PC-3 (cell line): ENCODE results near the gene COL1A1. TPM values are rescaled to one million over a fixed set of nuclear protein-coding genes. Genes with fewer than 3 reads are reported as not detected.

Experiments
- ATAC-seq: fragments of 200-7000 bp; cut with Tn5 transposase; 2 replicates; pipeline ENCODE4 v1.9.1; 2020; ENCODE audit warnings: mild to moderate bottlenecking, moderate library complexity
- BruUV-seq: library from RNA; stranded (reverse); fragments of 400-500 nt; replicated peaks from 2 replicates; lab custom pipeline; 2021; lab: Mats Ljungman, UMichigan
- CTCF ChIA-PET: fragments of 300-600 bp; sonication (Branson Sonifier 250); formaldehyde crosslinking; loops from one replicate; lab custom pipeline; 2022; ENCODE audit warnings: antibody characterized with exemption; lab: Charles Lee
- POLR2A ChIA-PET: fragments of 300-600 bp; sonication (Branson Sonifier 250); formaldehyde crosslinking; loops from one replicate; lab custom pipeline; 2022; ENCODE audit warnings: antibody characterized with exemption; ENCODE audit not compliant: unreplicated experiment; lab: Charles Lee
- DNase-seq: peaks from one replicate; pipeline ENCODE4 v3.0.0-alpha.2; 2015
- H2AFZ ChIP-seq: fragments of 300-600 bp; sonication (generic); 2 replicates; pipeline ENCODE4 v1.6.0; 2016; ENCODE audit warnings: antibody characterized with exemption, low read length
- H3F3A ChIP-seq: fragments of 300-600 bp; sonication (generic); one replicate; pipeline ENCODE4 v1.6.0; 2017; ENCODE audit warnings: antibody characterized with exemption, low read length, control low read depth, mild to moderate bottlenecking; ENCODE audit not compliant: unreplicated experiment
- H3K27ac ChIP-seq: fragments of 300-600 bp; sonication (generic); 2 replicates; pipeline ENCODE4 v1.5.1; 2016; ENCODE audit warnings: mild to moderate bottlenecking, low read length
- H3K27me3 ChIP-seq: fragments of 300-600 bp; sonication (generic); 2 replicates; pipeline ENCODE4 v1.6.1; 2016; ENCODE audit warnings: low read length, mixed read lengths
- H3K36me3 ChIP-seq: fragments of 300-600 bp; sonication (generic); 2 replicates; pipeline ENCODE4 v1.6.1; 2016; ENCODE audit warnings: low read depth, mixed run types, low read length, mixed read lengths
- H3K4me1 ChIP-seq: fragments of 300-600 bp; sonication (generic); 2 replicates; pipeline ENCODE4 v1.5.1; 2016; ENCODE audit warnings: low read length; ENCODE audit not compliant: insufficient read depth
- H3K4me2 ChIP-seq: fragments of 300-600 bp; sonication (generic); 2 replicates; pipeline ENCODE4 v1.6.0; 2016; ENCODE audit warnings: low read length
- H3K4me3 ChIP-seq: fragments of 300-600 bp; sonication (generic); 2 replicates; pipeline ENCODE4 v1.5.1; 2016; ENCODE audit warnings: mild to moderate bottlenecking, low read length, mixed read lengths
- H3K79me2 ChIP-seq: fragments of 300-600 bp; sonication (generic); 2 replicates; pipeline ENCODE4 v1.6.1; 2017; ENCODE audit warnings: low read length, mixed read lengths
- H3K9ac ChIP-seq: fragments of 300-600 bp; sonication (generic); 2 replicates; pipeline ENCODE4 v1.6.0; 2016; ENCODE audit warnings: mild to moderate bottlenecking, low read length
- H3K9me2 ChIP-seq: fragments of 300-600 bp; sonication (generic); replicated peaks from 2 replicates; pipeline ENCODE4 v1.6.1; 2016; ENCODE audit warnings: mixed run types, low read length, mixed read lengths
- H3K9me3 ChIP-seq: fragments of 300-600 bp; sonication (generic); 2 replicates; pipeline ENCODE4 v1.6.1; 2016; ENCODE audit warnings: low read length, mixed read lengths
- H4K20me1 ChIP-seq: fragments of 300-600 bp; sonication (generic); 2 replicates; pipeline ENCODE4 v1.6.1; 2016; ENCODE audit warnings: low read length, mixed read lengths
- EZH2 ChIP-seq: fragments of 300-600 bp; sonication (generic); IDR thresholded peaks from one replicate; pipeline ENCODE4 v1.6.1; 2017; ENCODE audit warnings: antibody characterized with exemption, mild to moderate bottlenecking, low read length; ENCODE audit not compliant: unreplicated experiment
- EZH2phosphoT487 ChIP-seq: fragments of 300-600 bp; sonication (generic); IDR thresholded peaks from 2 replicates; pipeline ENCODE4 v1.6.1; 2018; ENCODE audit warnings: mild to moderate bottlenecking, antibody characterized with exemption, low read length, borderline replicate concordance
- intact Hi-C: fragments of 100-400 bp; cut with micrococcal nuclease; formaldehyde crosslinking; loops from 2 replicates; pipeline ENCODE4 v1.9.0; 2023
- total RNA-seq: library from RNA; depleted of rRNA; stranded (reverse); fragments of >200 nt; gene quantifications from 2 replicates; pipeline ENCODE4 v1.2.3, GENCODE V29; 2014
- TF ChIP-seq, protein P1 (sequence below): fragments of 300-600 bp; sonication (generic); conservative IDR thresholded peaks from 2 replicates; pipeline ENCODE4 v1.5.1; 2017; ENCODE audit warnings: antibody characterized with exemption, low read depth, mild to moderate bottlenecking, low read length

COL1A1 gene
- total RNA-seq, 1 experiment from 2014 or later = 30.6 TPM

DNA sequence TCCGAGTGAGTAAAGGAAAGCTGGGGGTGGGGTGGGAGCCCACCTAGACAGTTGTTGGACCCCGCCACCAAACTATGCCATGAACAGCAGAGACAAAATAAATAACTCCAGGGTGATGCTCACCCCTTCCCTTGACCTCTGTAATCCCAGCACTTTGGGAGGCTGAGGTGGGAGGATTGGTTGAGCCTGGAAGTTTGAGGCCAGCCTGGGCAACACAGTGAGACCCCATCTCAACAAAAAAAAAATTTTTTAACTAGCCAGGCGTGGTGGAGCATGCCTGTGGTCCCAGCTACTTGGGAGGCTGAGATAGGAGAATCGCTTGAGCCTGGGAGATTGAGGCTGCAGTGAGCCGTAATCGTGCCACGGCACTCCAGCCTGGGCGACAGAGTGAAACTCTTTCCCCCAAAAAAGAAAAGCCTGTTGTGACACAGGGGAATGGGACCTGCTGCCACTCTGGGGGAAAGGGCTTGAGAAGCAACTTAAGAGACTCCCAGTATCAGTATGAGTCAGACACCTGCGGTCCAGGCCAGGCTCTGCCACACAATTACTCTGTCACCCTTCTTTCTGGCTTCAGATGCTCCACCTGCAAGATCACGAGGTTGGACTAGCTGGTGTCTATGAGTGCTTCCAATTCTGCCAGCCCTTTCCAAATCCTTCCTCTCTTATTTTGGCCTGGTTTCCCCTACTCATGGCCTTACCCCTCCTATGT is 30.6 kb downstream of the COL1A1 start:
- Histone ChIP-seq H3K4me1 (peaks cover 29% of the 10 kb centered on the region), H3K9me2 (no peaks in the 10 kb centered on the region), H3K36me3 (no peaks in the 10 kb centered on the region), H3K9ac (peak overlapping the region; percentile 32; the same call in 1 of the 2 replicates), H3F3A (no peaks in the 10 kb centered on the region), H3K9me3 (no peaks in the 10 kb centered on the region), H3K4me2 (peak overlapping the region; percentile 15), H3K27me3 (no peaks in the 10 kb centered on the region), H4K20me1 (no peaks in the 10 kb centered on the region), H3K27ac (peak overlapping the region; percentile 56), H3K79me2 (no peaks in the 10 kb centered on the region), H3K4me3 (no peak overlapping the region), H2AFZ (no peak overlapping the region)
- ChIA-PET CTCF (interaction anchor here (0.6 kb wide), 1 partner anchor 9 kb away, joined by 3 read pairs; no protein-coding TSS in a partner anchor), POLR2A (no interaction called here)
- no TSS peak for BruUV-seq
- intact Hi-C loops = no loop called here
- DNase-seq (peak; percentile 85), ATAC-seq (peak; percentile 71)
- TF ChIP-seq EZH2phosphoT487 (no peak), EZH2 (no peak)
- TF ChIP-seq, protein P1, sequence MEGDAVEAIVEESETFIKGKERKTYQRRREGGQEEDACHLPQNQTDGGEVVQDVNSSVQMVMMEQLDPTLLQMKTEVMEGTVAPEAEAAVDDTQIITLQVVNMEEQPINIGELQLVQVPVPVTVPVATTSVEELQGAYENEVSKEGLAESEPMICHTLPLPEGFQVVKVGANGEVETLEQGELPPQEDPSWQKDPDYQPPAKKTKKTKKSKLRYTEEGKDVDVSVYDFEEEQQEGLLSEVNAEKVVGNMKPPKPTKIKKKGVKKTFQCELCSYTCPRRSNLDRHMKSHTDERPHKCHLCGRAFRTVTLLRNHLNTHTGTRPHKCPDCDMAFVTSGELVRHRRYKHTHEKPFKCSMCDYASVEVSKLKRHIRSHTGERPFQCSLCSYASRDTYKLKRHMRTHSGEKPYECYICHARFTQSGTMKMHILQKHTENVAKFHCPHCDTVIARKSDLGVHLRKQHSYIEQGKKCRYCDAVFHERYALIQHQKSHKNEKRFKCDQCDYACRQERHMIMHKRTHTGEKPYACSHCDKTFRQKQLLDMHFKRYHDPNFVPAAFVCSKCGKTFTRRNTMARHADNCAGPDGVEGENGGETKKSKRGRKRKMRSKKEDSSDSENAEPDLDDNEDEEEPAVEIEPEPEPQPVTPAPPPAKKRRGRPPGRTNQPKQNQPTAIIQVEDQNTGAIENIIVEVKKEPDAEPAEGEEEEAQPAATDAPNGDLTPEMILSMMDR = no peak

- Histone ChIP-seq H3K4me2 (peak overlapping the region; percentile 64; the same call in 1 of the 2 replicates), H4K20me1 (no peaks in the 10 kb centered on the region), H3K27me3 (no peaks in the 10 kb centered on the region), H2AFZ (no peak overlapping the region), H3K79me2 (no peaks in the 10 kb centered on the region), H3K9ac (peak overlapping the region; percentile 32; the same call in 1 of the 2 replicates), H3K36me3 (no peaks in the 10 kb centered on the region), H3K4me3 (no peak overlapping the region), H3K4me1 (peaks cover 29% of the 10 kb centered on the region), H3K9me3 (no peaks in the 10 kb centered on the region), H3K9me2 (no peaks in the 10 kb centered on the region), H3F3A (no peaks in the 10 kb centered on the region), H3K27ac (peak overlapping the region; percentile 51)
- ATAC-seq (no peak), DNase-seq (no peak)
- CTCF ChIA-PET = interaction anchor here (0.6 to 1.5 kb wide), 10 partner anchors 8 to 120 kb away, joined by 3 to 19 read pairs (median 6); no protein-coding TSS in a partner anchor
- TF ChIP-seq, protein P1 = no peak
- TF ChIP-seq EZH2phosphoT487 (no peak), EZH2 (no peak)
- intact Hi-C loops = loop anchor here (1.0 kb wide), 1 partner anchor 28 kb away; no protein-coding TSS in a partner anchor
- no TSS peak for BruUV-seq
- POLR2A ChIA-PET = interaction anchor here (0.6 kb wide), 1 partner anchor 128 kb away, joined by 34 read pairs; no protein-coding TSS in a partner anchor
These were observed 31.5 kb downstream of the COL1A1 start for GRCh38 chr17:50169881-50170459.
